ENCODE measurements around the gene PITPNC1. TPM values are rescaled to one million over a fixed set of nuclear protein-coding genes. Genes with fewer than 3 reads are reported as not detected.

Gene PITPNC1
- total and polyA plus RNA-seq, 2 donors (not counting 3 experiments of a cell fraction or from before 2014, with no cell fraction given): 2.4 to 9.6 TPM

DNA sequence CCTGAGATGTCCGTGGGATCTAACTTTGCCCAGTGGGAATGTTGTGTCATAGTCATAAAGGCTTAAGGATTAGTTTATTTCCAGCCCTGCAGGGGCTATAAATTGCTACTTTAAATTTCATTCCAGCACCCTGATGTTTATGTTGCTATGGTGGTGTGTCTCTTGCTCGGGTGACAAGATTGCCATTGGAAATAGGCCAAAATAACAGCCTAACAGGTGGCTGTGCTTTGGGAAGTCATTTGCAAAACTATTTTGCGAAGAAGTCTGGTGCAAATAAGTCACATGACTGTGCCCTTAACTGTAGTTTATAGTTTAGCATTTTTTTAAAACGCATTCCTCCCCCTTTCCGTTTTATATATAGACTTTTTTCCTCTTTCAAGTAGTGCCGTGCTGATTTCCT is 23.1 kb downstream of the PITPNC1 start:
- Histone ChIP-seq H3K9me1 (replicated peaks; ENCODE audit: control insufficient read depth, extremely low read depth, insufficient read depth, low read length) (no peaks in the 10 kb centered on the region), H2AFZ (ENCODE audit: low read depth, low read length) (no peak overlapping the region), H3K27ac (ENCODE audit: insufficient read depth, low read depth, low read length) (no peak overlapping the region), H3K4me3 (replicated peaks in 1 of 3; ENCODE audit: insufficient read depth in 1 of 3, low read depth in 1 of 3, low read length in 3 of 3) (no peak overlapping the region), H3K36me3 (ENCODE audit: control insufficient read depth in 2 of 2, extremely low read depth in 1 of 2, insufficient read depth in 2 of 2, low read length in 2 of 2) (no peaks in the 10 kb centered on the region), H3K9me3 (replicated peaks; ENCODE audit: control insufficient read depth, insufficient read depth, low read length) (no peaks in the 10 kb centered on the region), H3K4me2 (ENCODE audit: insufficient read depth, low read length) (no peak overlapping the region), H4K20me1 (replicated peaks; ENCODE audit: control insufficient read depth, extremely low read depth, insufficient read depth, low read length) (no peaks in the 10 kb centered on the region), H3K79me2 (ENCODE audit: control insufficient read depth, insufficient read depth, low read length) (no peaks in the 10 kb centered on the region), H3K27me3 (ENCODE audit: control insufficient read depth in 2 of 2, insufficient read depth in 2 of 2, low read length in 2 of 2) (no peaks in the 10 kb centered on the region), H3K4me1 (ENCODE audit: control insufficient read depth, extremely low read depth, insufficient read depth, low read length) (no peaks in the 10 kb centered on the region), H3K9ac (replicated peaks; ENCODE audit: extremely low read depth, insufficient read depth, low read length) (no peak overlapping the region)
- POLR2A ChIA-PET: no interaction called here
- intact Hi-C loops (cut with micrococcal nuclease) (no loop called here), dilution Hi-C loops (cut with MboI; ENCODE audit: extremely low pct_ligation_motif_present, low sequenced_read_pairs) (no loop called here)
- DNase-seq (ENCODE audit: low read depth, low spot score): peak; percentile 27
- no TSS peak for BruUV-seq (replicated peaks)
- CTCF ChIA-PET: interaction anchor here (1.1 kb wide), 1 partner anchor 11 kb away, joined by 3 read pairs; no protein-coding TSS in a partner anchor
- FAIRE-seq: no peak
- TF ChIP-seq MYC (IDR thresholded peaks at IDR 0.05; ENCODE audit: low read depth, low read length) (no peak), JUN (IDR thresholded peaks at IDR 0.05; ENCODE audit: borderline replicate concordance, insufficient read depth, insufficient read length, low read depth) (no peak), CTCF (IDR thresholded peaks at IDR 0.05; ENCODE audit: extremely low read depth in 1 of 2, insufficient read depth in 1 of 2, low read depth in 1 of 2, low read length in 2 of 2) (no peak), FOS (IDR thresholded peaks at IDR 0.05; ENCODE audit: borderline replicate concordance, insufficient read depth, low read length) (no peak), POLR2AphosphoS5 (IDR thresholded peaks at IDR 0.05; ENCODE audit: insufficient read depth, low read depth, low read length) (no peak), GATA2 (IDR thresholded peaks at IDR 0.05; ENCODE audit: insufficient read depth, insufficient read length, low read depth, low read length) (no peak)
- TF ChIP-seq, protein P1, sequence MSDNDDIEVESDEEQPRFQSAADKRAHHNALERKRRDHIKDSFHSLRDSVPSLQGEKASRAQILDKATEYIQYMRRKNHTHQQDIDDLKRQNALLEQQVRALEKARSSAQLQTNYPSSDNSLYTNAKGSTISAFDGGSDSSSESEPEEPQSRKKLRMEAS (IDR thresholded peaks at IDR 0.05; ENCODE audit: insufficient read depth, insufficient read length): no peak

Measured in endothelial cell of umbilical vein (primary cell).